Activated naive CD8-positive, alpha-beta T cell treated with anti-CD3 and anti-CD28 coated beads, Interleukin-2, amount 50 U/mL, for 24 hours (primary cell): Measurements from ENCODE around the gene PALS2.

Experiments used
- ATAC-seq: fragments of 150-1000 bp; cut with Tn5 transposase; one replicate; pipeline ENCODE4 v1.10.0; 2021
- DNase-seq: peaks from one replicate; pipeline ENCODE4 v3.0.0; 2021
- H3K27ac Mint-ChIP-seq: one replicate; pipeline ENCODE4 v1.8.0; 2021; ENCODE audit warnings: mild to moderate bottlenecking, mixed read lengths
- H3K27me3 Mint-ChIP-seq: one replicate; pipeline ENCODE4 v1.8.0; 2021; ENCODE audit warnings: mixed read lengths
- H3K36me3 Mint-ChIP-seq: one replicate; pipeline ENCODE4 v1.8.0; 2021; ENCODE audit warnings: low read depth, mixed read lengths
- H3K4me1 Mint-ChIP-seq: one replicate; pipeline ENCODE4 v1.8.0; 2021; ENCODE audit warnings: mixed read lengths
- H3K4me3 Mint-ChIP-seq: one replicate; pipeline ENCODE4 v1.8.0; 2021; ENCODE audit warnings: mild to moderate bottlenecking, moderate library complexity, mixed read lengths
- H3K9me3 Mint-ChIP-seq: one replicate; pipeline ENCODE4 v1.8.0; 2021; ENCODE audit warnings: mixed read lengths

The PALS2 gene

DNA sequence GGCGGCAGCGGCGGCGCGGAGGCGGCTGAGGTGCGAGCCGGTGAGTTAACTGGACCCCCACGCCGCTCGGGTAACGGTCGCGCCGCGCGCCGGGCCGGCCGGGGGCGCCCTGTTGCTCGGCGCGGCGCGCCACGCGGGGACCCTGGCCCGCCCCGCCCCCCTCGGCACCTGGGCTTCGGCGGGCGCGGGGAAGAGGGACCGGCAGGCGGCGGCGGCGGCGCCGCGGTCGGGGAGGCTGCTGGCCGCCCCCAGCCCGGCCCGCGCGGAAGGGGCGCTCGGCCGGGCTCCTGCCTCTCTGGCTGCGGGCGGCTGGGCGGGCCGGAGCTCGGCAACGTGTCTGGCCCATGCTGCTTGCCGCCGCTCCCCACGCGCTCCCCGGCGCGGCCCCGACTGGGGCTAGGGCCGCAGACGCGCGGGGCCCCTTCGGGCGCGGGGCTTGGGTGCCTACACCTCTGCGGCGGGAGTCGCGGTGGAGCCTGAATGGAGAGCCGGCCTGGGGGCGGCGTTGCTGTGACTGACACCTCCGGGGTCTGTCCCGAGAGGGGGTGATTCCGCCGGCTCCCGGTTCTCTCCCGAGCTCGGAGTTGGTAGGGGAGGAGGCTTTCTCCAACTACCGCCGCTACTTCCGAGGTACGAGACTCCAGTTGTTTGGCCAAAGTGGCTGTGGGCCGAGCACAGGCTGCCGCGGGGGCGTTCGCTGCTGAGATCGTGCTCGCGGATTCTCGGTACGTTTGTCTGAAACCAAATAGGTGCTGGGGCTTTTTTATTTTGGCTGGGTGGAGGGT, 494 bp downstream of the PALS2 start:
- H3K4me3 Mint-ChIP-seq = peak overlapping the region; percentile 99
- H3K27me3 Mint-ChIP-seq = peaks cover 26% of the 10 kb centered on the region
- peaks cover 51% of the 10 kb centered on the region for H3K4me1 Mint-ChIP-seq
- H3K36me3 Mint-ChIP-seq = peaks cover 3% of the 10 kb centered on the region
- peak overlapping the region; percentile 86 for H3K27ac Mint-ChIP-seq
- DNase-seq = peak; percentile 53
- ATAC-seq = peak; percentile 51
- H3K9me3 Mint-ChIP-seq = no peaks in the 10 kb centered on the region

DNA sequence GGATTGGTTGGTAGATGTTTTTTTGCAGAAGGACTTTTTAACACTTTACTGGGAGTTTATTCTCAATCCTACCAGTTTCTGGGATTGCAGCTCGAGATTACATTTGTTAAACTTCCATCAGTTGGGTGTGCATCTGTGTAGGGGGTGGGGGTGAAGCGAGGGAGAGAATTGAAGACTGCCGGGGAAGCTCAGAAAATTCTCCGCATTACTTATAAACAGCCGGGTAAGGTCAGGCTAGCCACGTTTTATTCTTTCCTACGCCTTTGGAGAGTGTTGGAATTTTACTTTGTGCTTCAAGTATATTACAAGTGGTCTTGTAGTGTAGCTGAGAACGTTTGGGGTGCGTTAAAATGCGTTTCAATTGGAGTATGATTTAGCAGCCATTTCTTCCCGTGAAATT, 1.1 kb downstream of the PALS2 start:
- no peak for ATAC-seq
- Mint-ChIP-seq H3K27me3 (peaks cover 26% of the 10 kb centered on the region), H3K4me1 (peaks cover 57% of the 10 kb centered on the region), H3K4me3 (peak overlapping the region; percentile 99), H3K9me3 (no peaks in the 10 kb centered on the region), H3K27ac (peak overlapping the region; percentile 86), H3K36me3 (peaks cover 3% of the 10 kb centered on the region)
- DNase-seq = no peak

DNA sequence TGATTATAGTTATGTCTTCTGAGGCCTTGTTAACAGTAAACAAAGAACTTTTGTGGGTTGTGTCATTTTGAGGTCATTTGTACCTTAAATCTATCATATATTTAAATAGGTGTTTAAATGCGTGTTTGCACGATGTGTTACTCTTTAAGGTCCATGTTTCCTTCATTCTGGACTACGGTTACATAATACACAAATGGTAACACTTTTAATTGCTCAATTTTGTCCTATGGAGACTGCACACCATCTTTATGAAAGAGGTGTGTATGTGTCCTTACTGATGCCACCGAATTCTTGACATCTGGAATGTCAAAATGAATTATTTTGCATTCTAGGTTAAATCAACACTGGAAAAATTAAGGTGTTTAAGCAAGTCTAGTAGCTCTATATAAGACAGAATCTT, 1.7 kb downstream of the PALS2 start:
- no peak for DNase-seq
- Mint-ChIP-seq H3K4me3 (peak overlapping the region; percentile 99), H3K36me3 (peaks cover 3% of the 10 kb centered on the region), H3K4me1 (peaks cover 63% of the 10 kb centered on the region), H3K9me3 (no peaks in the 10 kb centered on the region), H3K27me3 (peaks cover 22% of the 10 kb centered on the region), H3K27ac (no peak overlapping the region)
- ATAC-seq = no peak

DNA sequence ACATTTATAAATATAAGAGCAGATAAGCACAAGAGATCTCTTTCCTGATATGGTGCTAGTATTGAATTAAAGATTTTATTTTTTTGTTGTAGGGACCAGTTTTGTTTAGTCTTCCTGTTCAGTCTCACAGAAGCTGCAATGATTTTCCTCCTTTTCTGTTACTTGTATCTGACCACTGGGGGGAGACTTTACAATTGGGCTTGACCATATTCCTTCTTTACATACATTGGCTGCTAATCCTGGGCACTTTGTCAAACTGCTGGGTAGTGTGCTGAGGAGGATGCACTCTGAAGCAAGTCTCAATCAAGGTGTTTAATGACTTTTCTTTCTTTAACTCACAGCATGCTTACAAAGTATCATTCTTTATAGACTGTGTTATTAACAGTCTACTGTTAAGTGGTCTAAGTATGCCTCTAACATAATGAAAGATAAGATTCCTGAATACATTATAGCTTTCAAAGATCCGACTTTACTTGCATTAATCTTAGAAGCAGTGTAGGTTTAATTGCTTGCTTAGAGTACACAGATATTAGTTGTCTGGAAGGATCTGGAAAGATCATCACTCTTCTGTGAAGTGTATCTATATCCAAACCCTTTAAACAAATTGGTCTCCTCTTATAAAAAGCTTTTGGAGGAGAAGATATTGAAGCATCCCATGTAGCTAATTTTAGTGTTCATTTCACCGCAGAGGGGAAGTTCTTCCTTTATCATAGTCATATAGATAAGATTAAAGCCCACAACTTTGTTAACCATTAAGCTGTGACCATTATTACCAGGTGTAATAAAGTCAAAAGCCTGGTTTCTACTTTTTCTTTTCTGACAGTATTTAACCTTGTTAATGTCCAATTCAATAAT, 3.1 kb downstream of the PALS2 start:
- H3K9me3 Mint-ChIP-seq = no peaks in the 10 kb centered on the region
- H3K4me3 Mint-ChIP-seq = no peak overlapping the region
- H3K36me3 Mint-ChIP-seq = peaks cover 3% of the 10 kb centered on the region
- DNase-seq (no peak), ATAC-seq (no peak)
- no peak overlapping the region for H3K27ac Mint-ChIP-seq
- peaks cover 9% of the 10 kb centered on the region for H3K27me3 Mint-ChIP-seq
- H3K4me1 Mint-ChIP-seq = peaks cover 69% of the 10 kb centered on the region

DNA sequence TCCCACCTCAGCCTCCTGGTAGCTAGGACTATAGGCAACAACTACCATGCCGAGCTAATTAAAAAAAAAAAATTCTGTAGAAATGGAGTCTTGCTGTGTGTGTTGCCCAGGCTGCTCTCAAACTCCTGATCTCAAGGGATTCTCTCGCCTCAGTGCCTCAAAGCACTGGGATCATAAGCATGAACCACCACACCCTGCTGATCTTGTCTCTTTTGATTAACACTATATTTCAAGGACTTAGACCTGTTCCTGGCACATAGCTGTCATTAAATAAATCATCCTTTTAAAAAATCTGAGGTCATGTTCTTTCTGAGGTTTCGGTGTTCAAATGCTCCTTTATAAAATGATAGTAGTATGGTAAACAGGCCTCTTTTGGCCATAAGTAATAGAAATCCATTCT, 4.8 kb downstream of the PALS2 start:
- H3K9me3 Mint-ChIP-seq = no peaks in the 10 kb centered on the region
- DNase-seq = no peak
- no peak overlapping the region for H3K27ac Mint-ChIP-seq

DNA sequence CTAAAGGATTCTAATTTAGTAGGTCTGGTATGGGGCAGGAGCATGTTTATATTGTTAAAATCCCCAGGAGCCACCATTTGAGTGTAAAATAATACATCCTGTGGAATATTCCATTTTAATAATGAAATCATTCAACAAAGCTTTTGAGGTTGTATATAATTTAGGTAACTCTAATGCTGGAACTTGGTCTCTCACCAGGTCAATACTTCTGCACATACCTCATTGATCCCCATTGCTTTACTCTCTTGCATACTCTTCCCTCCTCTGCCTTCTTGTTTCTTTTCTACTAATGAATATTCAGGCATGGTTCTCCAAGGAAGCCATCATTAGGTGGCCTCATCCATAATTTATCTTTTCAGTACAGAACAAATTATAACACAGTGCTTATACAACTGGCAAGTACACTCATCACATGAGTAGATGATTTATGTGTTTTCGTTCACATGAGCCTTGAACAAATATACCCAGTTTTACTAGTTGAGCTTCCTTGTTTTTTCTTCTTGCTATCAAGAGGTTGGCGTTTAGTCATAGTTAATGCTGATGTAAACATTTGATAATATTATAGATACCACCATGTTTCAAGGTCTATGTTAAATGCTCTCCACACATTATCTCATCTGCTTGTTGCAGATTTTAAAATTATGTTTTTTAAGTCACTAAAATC, 7.2 kb downstream of the PALS2 start:
- no peaks in the 10 kb centered on the region for H3K9me3 Mint-ChIP-seq
- DNase-seq = no peak
- ATAC-seq = no peak

More for the DNA sequence above, 4.8 kb downstream of the PALS2 start:
- ATAC-seq = no peak
- Mint-ChIP-seq H3K4me3 (no peak overlapping the region), H3K36me3 (peaks cover 3% of the 10 kb centered on the region), H3K4me1 (peaks cover 59% of the 10 kb centered on the region), H3K27me3 (no peaks in the 10 kb centered on the region)

DNA sequence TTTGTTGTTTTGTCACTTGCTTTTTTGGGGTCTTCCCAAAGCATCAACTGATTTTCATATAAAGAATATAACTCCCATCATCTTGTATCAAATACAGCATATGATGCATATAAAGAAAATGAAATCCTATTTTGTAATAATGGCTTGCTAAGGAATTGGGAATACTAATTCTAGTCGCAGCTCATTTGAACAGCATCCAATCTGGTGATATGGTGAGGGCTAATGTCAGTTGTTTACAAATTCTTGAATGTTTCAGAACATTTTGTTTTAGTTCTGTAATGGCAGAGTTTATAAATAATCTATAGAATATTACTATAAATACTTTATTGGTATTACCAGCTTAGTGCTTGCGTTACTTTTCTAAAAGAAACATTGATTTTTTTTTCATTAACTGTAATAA, 8.9 kb downstream of the PALS2 start:
- H3K27me3 Mint-ChIP-seq = no peaks in the 10 kb centered on the region

More for the DNA sequence above, 7.2 kb downstream of the PALS2 start:
- no peak overlapping the region for H3K27ac Mint-ChIP-seq
- peaks cover 45% of the 10 kb centered on the region for H3K4me1 Mint-ChIP-seq
- no peak overlapping the region for H3K4me3 Mint-ChIP-seq
- H3K36me3 Mint-ChIP-seq = no peaks in the 10 kb centered on the region
- no peaks in the 10 kb centered on the region for H3K27me3 Mint-ChIP-seq

DNA sequence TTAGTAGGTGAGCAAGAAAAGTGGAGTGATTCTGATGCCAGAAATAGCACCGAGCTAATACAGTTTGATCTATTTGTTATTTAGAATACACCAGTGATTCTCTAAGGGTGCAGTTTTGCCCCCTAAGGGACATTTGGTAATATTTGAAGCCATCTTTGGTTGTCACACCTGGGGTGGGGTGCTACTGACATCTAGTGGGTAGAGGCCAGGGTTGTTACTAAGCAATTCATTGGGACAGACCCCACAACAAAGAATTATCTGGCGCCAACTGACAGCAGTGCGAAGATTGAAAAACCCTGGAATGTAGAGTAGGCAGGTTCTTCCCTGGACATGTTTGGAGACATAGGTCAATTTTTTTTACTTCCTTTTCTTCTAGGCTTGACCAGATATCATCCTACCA, 14.6 kb downstream of the PALS2 start:
- Mint-ChIP-seq H3K36me3 (peaks cover 2% of the 10 kb centered on the region), H3K27ac (peak overlapping the region; percentile 63), H3K9me3 (no peaks in the 10 kb centered on the region), H3K27me3 (no peaks in the 10 kb centered on the region), H3K4me3 (no peak overlapping the region), H3K4me1 (peaks cover 32% of the 10 kb centered on the region)
- ATAC-seq (peak; percentile 79), DNase-seq (peak; percentile 26)

More for the DNA sequence above, 8.9 kb downstream of the PALS2 start:
- no peak overlapping the region for H3K4me3 Mint-ChIP-seq
- no peaks in the 10 kb centered on the region for H3K9me3 Mint-ChIP-seq
- DNase-seq (no peak), ATAC-seq (no peak)
- H3K27ac Mint-ChIP-seq = no peak overlapping the region
- H3K4me1 Mint-ChIP-seq = peaks cover 39% of the 10 kb centered on the region
- no peaks in the 10 kb centered on the region for H3K36me3 Mint-ChIP-seq

DNA sequence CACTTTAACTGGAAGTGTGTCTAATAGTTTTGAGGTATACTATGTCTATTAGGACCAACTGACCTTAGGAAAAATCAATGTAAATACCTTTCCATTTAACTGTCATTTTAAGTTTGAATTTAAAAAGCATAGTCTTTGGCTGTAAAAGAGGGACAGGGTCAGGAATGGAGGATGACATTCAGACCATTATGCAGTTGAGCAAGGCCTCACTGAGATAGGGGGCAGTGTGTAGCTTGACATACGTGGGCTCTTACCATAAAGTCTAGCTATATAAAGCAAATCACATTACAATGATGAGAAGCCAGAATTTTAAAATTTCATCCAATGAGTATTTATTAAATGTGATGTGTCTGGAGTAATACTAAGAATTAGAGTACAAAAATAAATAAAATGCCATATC, 17.9 kb downstream of the PALS2 start:
- Mint-ChIP-seq H3K4me3 (no peak overlapping the region), H3K9me3 (no peaks in the 10 kb centered on the region), H3K4me1 (peaks cover 40% of the 10 kb centered on the region), H3K27ac (no peak overlapping the region), H3K27me3 (no peaks in the 10 kb centered on the region), H3K36me3 (peaks cover 7% of the 10 kb centered on the region)
- DNase-seq (no peak), ATAC-seq (no peak)

DNA sequence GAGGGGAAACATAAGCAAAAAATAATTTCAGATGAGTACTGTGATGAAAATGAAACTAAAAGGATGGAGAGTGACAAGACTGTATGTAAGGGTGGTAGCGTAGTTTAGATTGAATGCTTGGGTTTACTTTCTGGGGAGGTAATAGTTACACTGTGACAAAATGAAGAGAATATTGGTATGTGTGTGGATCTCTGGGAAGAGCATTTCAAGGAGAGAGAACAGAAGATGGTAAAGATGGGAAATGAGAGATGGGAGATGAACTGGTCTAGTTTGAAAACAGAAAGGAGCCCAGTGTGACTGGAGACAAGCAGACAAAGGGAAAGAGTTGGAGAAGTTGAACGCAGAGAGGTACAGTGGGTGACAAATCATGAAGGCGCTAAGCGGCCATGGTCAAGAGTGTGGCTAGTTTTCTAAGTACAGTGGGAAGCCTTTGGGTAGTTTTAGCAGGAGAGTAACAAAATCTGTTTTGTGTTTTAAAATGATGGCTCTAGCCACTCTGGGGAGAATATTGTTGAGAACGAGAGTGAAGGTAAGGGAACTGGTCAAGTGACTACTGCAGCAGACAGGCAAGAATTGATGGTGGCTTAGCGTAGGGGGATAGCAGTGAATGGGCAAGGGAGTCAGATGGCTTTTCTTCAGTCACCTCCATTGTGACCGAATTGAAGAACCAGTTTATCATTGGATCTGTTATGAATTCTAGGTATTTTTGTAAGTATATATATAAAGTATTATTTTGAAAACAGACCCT, 22.6 kb downstream of the PALS2 start:
- H3K4me3 Mint-ChIP-seq = no peak overlapping the region
- DNase-seq (no peak), ATAC-seq (peak; percentile 51)
- no peaks in the 10 kb centered on the region for H3K27me3 Mint-ChIP-seq
- H3K36me3 Mint-ChIP-seq = peaks cover 7% of the 10 kb centered on the region
- peaks cover 11% of the 10 kb centered on the region for H3K4me1 Mint-ChIP-seq
- no peak overlapping the region for H3K27ac Mint-ChIP-seq
- no peaks in the 10 kb centered on the region for H3K9me3 Mint-ChIP-seq

DNA sequence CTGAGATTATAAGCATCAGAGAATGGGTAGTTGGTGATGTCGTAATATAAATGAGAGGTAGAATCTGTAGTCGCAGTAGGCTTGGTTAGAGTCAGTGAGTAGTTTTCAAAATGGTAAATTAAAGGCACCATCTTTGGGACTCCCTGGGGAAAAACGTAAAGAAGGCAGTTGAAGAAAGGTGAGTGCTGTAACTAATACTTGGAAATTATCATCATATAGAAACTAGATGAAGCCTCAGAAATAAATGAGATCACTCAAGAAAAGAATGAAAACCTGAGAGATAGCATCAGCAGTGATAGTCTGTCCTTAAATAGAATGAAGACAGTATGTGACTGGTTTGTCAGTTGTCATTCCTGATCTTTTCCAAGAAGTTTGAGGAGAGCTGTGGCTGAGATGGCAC, 23.8 kb downstream of the PALS2 start:
- peaks cover 11% of the 10 kb centered on the region for H3K4me1 Mint-ChIP-seq
- H3K4me3 Mint-ChIP-seq = no peak overlapping the region
- H3K27me3 Mint-ChIP-seq = no peaks in the 10 kb centered on the region
- no peak overlapping the region for H3K27ac Mint-ChIP-seq
- no peak for DNase-seq
- H3K36me3 Mint-ChIP-seq = peaks cover 16% of the 10 kb centered on the region
- peak; percentile 67 for ATAC-seq
- H3K9me3 Mint-ChIP-seq = peaks cover 1% of the 10 kb centered on the region

DNA sequence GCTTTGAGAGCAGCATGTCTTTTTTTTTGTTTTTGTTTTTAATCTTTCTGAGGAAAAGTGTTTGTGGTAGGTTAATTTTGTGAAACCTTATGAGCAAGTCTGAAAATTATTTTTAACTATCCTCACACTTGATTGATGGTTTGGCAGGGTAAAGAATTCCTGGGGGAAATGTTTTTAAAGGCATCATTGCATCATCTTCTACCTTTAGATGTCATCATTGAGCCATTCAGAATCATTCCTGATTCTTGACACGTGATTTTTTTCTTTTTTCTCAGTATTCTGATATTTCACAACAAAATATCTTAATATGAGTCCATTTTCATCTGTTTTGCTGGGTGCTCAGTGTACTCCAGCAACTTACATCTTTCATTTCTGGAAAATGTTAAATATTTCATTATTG, 28.3 kb downstream of the PALS2 start:
- peaks cover 22% of the 10 kb centered on the region for H3K36me3 Mint-ChIP-seq
- no peak overlapping the region for H3K27ac Mint-ChIP-seq
- ATAC-seq (no peak), DNase-seq (no peak)
- H3K9me3 Mint-ChIP-seq = peaks cover 15% of the 10 kb centered on the region
- H3K4me1 Mint-ChIP-seq = peaks cover 10% of the 10 kb centered on the region
- H3K4me3 Mint-ChIP-seq = no peak overlapping the region
- no peaks in the 10 kb centered on the region for H3K27me3 Mint-ChIP-seq

DNA sequence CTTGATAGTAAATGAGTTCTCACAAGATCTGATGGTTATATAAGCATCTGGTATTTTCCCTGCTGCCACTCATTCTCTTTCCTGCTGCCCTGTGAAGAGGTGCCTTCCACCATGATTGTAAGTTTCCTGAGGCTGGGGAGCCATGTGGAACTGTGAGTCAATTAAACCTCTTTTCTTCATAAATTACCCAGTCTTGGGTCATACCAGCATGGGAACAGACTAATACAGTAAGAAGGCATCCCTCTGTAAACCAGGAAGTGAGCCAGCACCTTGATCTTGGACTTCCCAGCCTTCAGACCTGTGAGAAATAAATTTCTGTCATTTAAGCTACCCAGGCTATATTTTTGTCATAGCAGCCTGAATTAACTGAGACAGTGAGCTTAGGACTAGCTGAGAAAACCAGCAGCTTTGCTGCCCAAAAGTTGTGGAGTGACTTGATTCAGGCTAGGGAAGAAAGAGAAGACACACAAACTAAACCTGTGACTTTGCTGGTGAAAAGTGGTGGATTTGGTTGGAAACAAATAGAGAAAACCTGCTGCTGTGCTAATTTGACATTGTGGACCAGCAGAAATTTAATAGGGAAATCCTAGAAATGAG, 29.7 kb downstream of the PALS2 start:
- H3K27me3 Mint-ChIP-seq = no peaks in the 10 kb centered on the region
- no peak overlapping the region for H3K4me3 Mint-ChIP-seq
- no peak for ATAC-seq
- peaks cover 22% of the 10 kb centered on the region for H3K36me3 Mint-ChIP-seq
- no peak for DNase-seq
- peaks cover 15% of the 10 kb centered on the region for H3K9me3 Mint-ChIP-seq
- no peak overlapping the region for H3K27ac Mint-ChIP-seq
- H3K4me1 Mint-ChIP-seq = peaks cover 17% of the 10 kb centered on the region

DNA sequence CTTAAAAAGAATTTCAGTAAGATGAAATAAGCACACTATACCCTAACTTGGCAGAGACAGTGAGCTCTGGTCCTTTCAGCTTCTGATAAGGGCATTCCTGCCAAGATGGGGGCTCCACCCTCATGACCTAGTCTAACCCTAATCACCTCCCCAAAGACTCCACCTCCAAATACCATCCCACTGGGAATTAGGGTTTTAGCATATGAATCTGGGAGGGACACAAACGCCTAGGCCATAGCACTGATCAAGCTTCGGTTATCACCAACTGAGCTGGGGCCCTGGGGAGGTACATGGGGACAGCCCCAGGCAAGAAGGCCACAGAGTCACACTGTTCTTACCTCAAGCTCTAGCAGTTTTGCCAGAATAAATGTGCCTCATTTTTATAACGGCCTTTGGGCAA, 31.4 kb downstream of the PALS2 start:
- ATAC-seq (no peak), DNase-seq (no peak)
- H3K4me3 Mint-ChIP-seq = no peak overlapping the region
- H3K27me3 Mint-ChIP-seq = no peaks in the 10 kb centered on the region
- peaks cover 22% of the 10 kb centered on the region for H3K36me3 Mint-ChIP-seq
- H3K27ac Mint-ChIP-seq = no peak overlapping the region
- peaks cover 15% of the 10 kb centered on the region for H3K9me3 Mint-ChIP-seq
- H3K4me1 Mint-ChIP-seq = peaks cover 30% of the 10 kb centered on the region
